ENCODE data around the gene SMIM20. TPM values are rescaled to one million over a fixed set of nuclear protein-coding genes. Genes with fewer than 3 reads are reported as not detected.

SMIM20 gene
- total RNA-seq, 1 donor, result 10.5 TPM

GRCh38 chr4:25951390-25951952, 37.5 kb downstream of the SMIM20 start:
- no peak for DNase-seq (ENCODE audit: low read depth in 2 of 3, low spot score in 2 of 3)

- no peak for DNase-seq (ENCODE audit: low read depth in 2 of 3, low spot score in 2 of 3)
These were observed 39.7 kb downstream of the SMIM20 start for GRCh38 chr4:25953740-25954139.

GRCh38 chr4:25954293-25954904, 40.4 kb downstream of the SMIM20 start:
- no peak for DNase-seq (ENCODE audit: low read depth in 2 of 3, low spot score in 2 of 3)

- DNase-seq (ENCODE audit: low read depth in 2 of 3, low spot score in 2 of 3), result no peak
These were observed 41.7 kb downstream of the SMIM20 start for GRCh38 chr4:25955705-25956104.

GRCh38 chr4:25956260-25956659, 42.2 kb downstream of the SMIM20 start:
- DNase-seq (ENCODE audit: low read depth in 2 of 3, low spot score in 2 of 3), result no peak

GRCh38 chr4:25958110-25958509, 44.1 kb downstream of the SMIM20 start:
- DNase-seq (ENCODE audit: low read depth in 2 of 3, low spot score in 2 of 3), result no peak

GRCh38 chr4:25962393-25962792, 48.4 kb downstream of the SMIM20 start:
- no peak for DNase-seq (ENCODE audit: low read depth in 2 of 3, low spot score in 2 of 3)

GRCh38 chr4:25965629-25966028, 51.6 kb downstream of the SMIM20 start:
- no peak for DNase-seq (ENCODE audit: low read depth in 2 of 3, low spot score in 2 of 3)

GRCh38 chr4:25966171-25966570, 52.2 kb downstream of the SMIM20 start:
- DNase-seq (ENCODE audit: low read depth in 2 of 3, low spot score in 2 of 3), result no peak

GRCh38 chr4:25969374-25970155, 55.5 kb downstream of the SMIM20 start:
- no peak for DNase-seq (ENCODE audit: low read depth in 2 of 3, low spot score in 2 of 3)

GRCh38 chr4:25970226-25970675, 56.2 kb downstream of the SMIM20 start:
- DNase-seq (ENCODE audit: low read depth in 2 of 3, low spot score in 2 of 3), result peak in 2 of 3 donors; percentile 11 to 26

- no peak for DNase-seq (ENCODE audit: low read depth in 2 of 3, low spot score in 2 of 3)
These were observed 56.8 kb downstream of the SMIM20 start for GRCh38 chr4:25970691-25971432.

- no peak for DNase-seq (ENCODE audit: low read depth in 2 of 3, low spot score in 2 of 3)
These were observed 58.3 kb downstream of the SMIM20 start for GRCh38 chr4:25972366-25972765.

- no peak for DNase-seq (ENCODE audit: low read depth in 2 of 3, low spot score in 2 of 3)
These were observed 59.1 kb downstream of the SMIM20 start for GRCh38 chr4:25972984-25973745.

GRCh38 chr4:25976780-25977179, 62.8 kb downstream of the SMIM20 start:
- no peak for DNase-seq (ENCODE audit: low read depth in 2 of 3, low spot score in 2 of 3)

GRCh38 chr4:25977397-25978170, 63.6 kb downstream of the SMIM20 start:
- no peak for DNase-seq (ENCODE audit: low read depth in 2 of 3, low spot score in 2 of 3)

GRCh38 chr4:25978327-25978726, 64.3 kb downstream of the SMIM20 start:
- no peak for DNase-seq (ENCODE audit: low read depth in 2 of 3, low spot score in 2 of 3)
